Adrenal gland (tissue), 12 donors: Measurements from ENCODE around the gene NME7. TPM values are rescaled to one million over a fixed set of nuclear protein-coding genes. Genes with fewer than 3 reads are reported as not detected.

Experiments used
- DNase-seq, 7 donors: peaks; one replicate each; pipeline ENCODE4 v3.0.0-alpha.2; 2019 to 2020
- H3K27ac ChIP-seq, 5 donors: fragments of 200-600 bp; sonication (generic) in 4 of 5; 1 replicate in 3 of 5; 2 replicates in 2 of 5; pipeline versions ENCODE4 v1.5.1 to v1.8.0; 2016 to 2020; ENCODE audit warnings: mild to moderate bottlenecking in 1 of 5
- H3K27me3 ChIP-seq: fragments of 200-600 bp; 2 replicates; pipeline ENCODE4 v1.8.0; 2021
- H3K36me3 ChIP-seq, 2 donors: fragments of 200-600 bp; replicated peaks in 1 of 2; 1 replicate in 1 of 2; 2 replicates in 1 of 2; pipeline versions ENCODE4 v1.5.1 to v1.8.0; 2018 to 2022
- H3K4me1 ChIP-seq, 2 donors: fragments of 200-600 bp; replicated peaks in 1 of 2; 1 replicate in 1 of 2; 2 replicates in 1 of 2; pipeline versions ENCODE4 v1.5.1 to v1.8.0; 2018 to 2021
- H3K4me3 ChIP-seq, 4 donors: fragments of 200-600 bp; sonication (generic) in 3 of 4; one replicate each; pipeline ENCODE4 v1.5.1; 2016 to 2018
- H3K9me3 ChIP-seq, 3 donors: fragments of 200-600 bp; sonication (generic) in 1 of 3; replicated peaks in 1 of 3; 1 replicate in 2 of 3; 2 replicates in 1 of 3; pipeline versions ENCODE4 v1.5.1 to v1.8.0; 2016 to 2021
- CTCF ChIP-seq, 6 experiments: fragments of 450-650 bp in 4 of 6; fragments of 200-600 bp in 2 of 6; sonication (generic) in 1 of 6; IDR thresholded peaks; 1 replicate in 5 of 6; 2 replicates in 1 of 6; pipeline versions ENCODE4 v1.5.1 to v1.8.0; 2016 to 2021; ENCODE audit warnings: antibody characterized with exemption in 6 of 6, mild to moderate bottlenecking in 2 of 6, moderate library complexity in 1 of 6
- POLR2A ChIP-seq, 2 donors: fragments of 450-650 bp; IDR thresholded peaks; one replicate each; pipeline ENCODE4 v1.6.1; 2017; ENCODE audit warnings: antibody characterized with exemption in 2 of 2, mild to moderate bottlenecking in 2 of 2, moderate library complexity in 1 of 2
- WGBS, 4 donors: extraction: QIAGEN DNeasy Blood & Tissue Kit in 2 of 4; methylation state at CpG; one replicate each; pipeline versions ENCODE4 v1.1.5 to v1.1.7; 2013 to 2017; 5-methylcytosine and 5-hydroxymethylcytosine counted together
- intact Hi-C, 2 donors: fragments of 100-400 bp; cut with DNase I; formaldehyde crosslinking; loops; one replicate each; pipeline versions ENCODE4 v1.14.1 to v1.15.0; 2022 to 2023
- polyA plus RNA-seq, 3 donors: library from polyadenylated mRNA; stranded (reverse); fragments of 200-250 nt in 2 of 3; fragments of 350-450 nt in 1 of 3; fragmentation: Illumina TruSeq in 1 of 3; extraction: RNeasy Lipid Tissue Mini Kit (QIAGEN cat#74804) in 1 of 3; gene quantifications; one replicate each; pipeline ENCODE4 v1.2.3, GENCODE V29; 2013 to 2014
- total RNA-seq, 9 donors: library from RNA; depleted of rRNA in 4 of 9; stranded (reverse); fragments of >200 nt in 4 of 9; fragments of 120-200 nt in 1 of 9; fragmentation: NEBNext Ultra II Directional in 1 of 9; extraction: Animal tissue kit (Norgen Biotek cat#: 25700) in 1 of 9; gene quantifications; one replicate each; pipeline versions ENCODE4 v1.1.0 to v1.2.4, GENCODE V29; 2013 to 2023
- donor health status: healthy with polysubstance abuse.
- donor health status: Bipolar disorder and iron deficiency.
- donor health status: DM: yes; HTN: yes; CAD: no.
- donor health status: DM: no; HTN: no; CAD: no.
- donor health status: DM: no; HTN: no; CAD: no.
- donor health status: DM: yes; HTN: yes; CAD: no.

The NME7 gene
- total and polyA plus RNA-seq, 12 donors: 3.3 to 41.4 (median 15.6) TPM

- Histone ChIP-seq H3K36me3 (no peaks in the 10 kb centered on the region), H3K4me3 (no peak overlapping the region), H3K27me3 (no peaks in the 10 kb centered on the region), H3K9me3 (no peaks in the 10 kb centered on the region), H3K27ac (no peak overlapping the region), H3K4me1 (no peaks in the 10 kb centered on the region)
- DNase-seq: no peak
- intact Hi-C loops: no loop called here
- no peak for TF ChIP-seq CTCF (IDR thresholded peaks at IDR 0.05)
- TF ChIP-seq POLR2A (IDR thresholded peaks at IDR 0.05): no peak
- WGBS, 4 donors: 94 to 100% (median 98%) methylated on average over 4 of the region's 4 CpGs
Observed at GRCh38 chr1:169214598-169214997, 153.0 kb downstream of the NME7 start.

DNA sequence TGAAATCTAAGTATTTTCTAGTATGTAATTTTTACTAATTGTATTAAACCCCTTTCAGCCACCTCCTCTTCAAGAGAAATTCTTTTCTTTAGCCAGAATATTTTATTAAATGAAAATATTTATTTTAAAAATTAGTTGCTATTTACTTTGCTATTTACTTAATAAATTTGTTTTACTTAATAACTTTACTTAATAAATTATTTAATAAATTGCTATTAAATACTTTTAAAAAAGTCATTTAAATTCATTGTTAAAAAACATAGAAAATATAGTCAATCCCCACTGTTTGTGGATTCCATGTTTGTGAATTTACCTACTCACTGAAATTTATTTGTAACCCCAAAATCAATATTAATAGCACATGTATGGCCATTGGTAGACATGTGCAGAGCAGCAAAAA is 155.5 kb downstream of the NME7 start:
- no peak for TF ChIP-seq POLR2A (IDR thresholded peaks at IDR 0.05)
- no peak for TF ChIP-seq CTCF (IDR thresholded peaks at IDR 0.05)
- no peaks in the 10 kb centered on the region for H3K27me3 ChIP-seq
- intact Hi-C loops: no loop called here

GRCh38 chr1:169207797-169208520 is 159.6 kb downstream of the NME7 start:
- Histone ChIP-seq H3K27ac (peak overlapping the region in 1 of 5 donors; percentile 1), H3K4me1 (peaks cover 0 to 17% of the 10 kb centered on the region in 2 donors), H3K9me3 (no peaks in the 10 kb centered on the region), H3K4me3 (no peak overlapping the region), H3K27me3 (no peaks in the 10 kb centered on the region), H3K36me3 (no peaks in the 10 kb centered on the region)
- DNase-seq: no peak
- intact Hi-C loops: no loop called here
- WGBS, 4 donors: 77 to 88% (median 81%) methylated on average over 1 of the region's 1 CpG
- TF ChIP-seq POLR2A (IDR thresholded peaks at IDR 0.05) (no peak), CTCF (IDR thresholded peaks at IDR 0.05) (no peak)

More for the DNA sequence above, 155.5 kb downstream of the NME7 start:
- no peaks in the 10 kb centered on the region for H3K9me3 ChIP-seq
- peaks cover 0 to 16% of the 10 kb centered on the region in 2 donors for H3K4me1 ChIP-seq
- H3K4me3 ChIP-seq: no peak overlapping the region
- H3K27ac ChIP-seq: no peak overlapping the region
- DNase-seq: no peak
- no peaks in the 10 kb centered on the region for H3K36me3 ChIP-seq

DNA sequence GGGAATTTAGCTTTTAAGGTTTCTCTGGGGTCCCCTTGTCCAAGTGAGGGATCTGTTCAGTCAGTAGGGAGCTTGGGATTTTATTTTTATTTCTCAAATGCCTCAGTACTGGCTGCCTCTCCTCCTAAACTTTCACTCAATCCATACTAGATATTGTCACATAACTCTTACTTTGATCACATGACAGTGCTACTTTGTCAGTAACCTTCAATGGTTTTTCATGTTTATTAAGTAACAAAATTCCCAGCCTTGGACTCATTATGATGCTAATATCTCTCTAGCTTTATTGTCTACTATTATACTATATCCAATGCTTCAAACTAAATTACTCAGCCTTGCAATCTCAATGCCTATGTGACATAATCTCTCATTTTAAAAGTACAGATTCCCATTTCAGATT is 163.4 kb downstream of the NME7 start:
- H3K4me1 ChIP-seq: peaks cover 0 to 17% of the 10 kb centered on the region in 2 donors
- no peaks in the 10 kb centered on the region for H3K9me3 ChIP-seq
- no peaks in the 10 kb centered on the region for H3K36me3 ChIP-seq
- TF ChIP-seq CTCF (IDR thresholded peaks at IDR 0.05): no peak
- no peak for TF ChIP-seq POLR2A (IDR thresholded peaks at IDR 0.05)
- no peak overlapping the region for H3K4me3 ChIP-seq
- intact Hi-C loops: no loop called here
- no peaks in the 10 kb centered on the region for H3K27me3 ChIP-seq
- no peak overlapping the region for H3K27ac ChIP-seq
- DNase-seq: no peak
